GM04503 (cell line): Measurements from ENCODE around the gene PARD3.
A peak's percentile ranks its signal among the peaks of the same experiment; 100 is the strongest.

Experiments
- DNase-seq: peaks from one replicate; pipeline ENCODE4 v3.0.0-alpha.2; 2012; ENCODE audit warnings: low read depth

The PARD3 gene

GRCh38 chr10:34340934-34341333 lies 474.2 kb downstream of the PARD3 start:
- DNase-seq = no peak

DNA sequence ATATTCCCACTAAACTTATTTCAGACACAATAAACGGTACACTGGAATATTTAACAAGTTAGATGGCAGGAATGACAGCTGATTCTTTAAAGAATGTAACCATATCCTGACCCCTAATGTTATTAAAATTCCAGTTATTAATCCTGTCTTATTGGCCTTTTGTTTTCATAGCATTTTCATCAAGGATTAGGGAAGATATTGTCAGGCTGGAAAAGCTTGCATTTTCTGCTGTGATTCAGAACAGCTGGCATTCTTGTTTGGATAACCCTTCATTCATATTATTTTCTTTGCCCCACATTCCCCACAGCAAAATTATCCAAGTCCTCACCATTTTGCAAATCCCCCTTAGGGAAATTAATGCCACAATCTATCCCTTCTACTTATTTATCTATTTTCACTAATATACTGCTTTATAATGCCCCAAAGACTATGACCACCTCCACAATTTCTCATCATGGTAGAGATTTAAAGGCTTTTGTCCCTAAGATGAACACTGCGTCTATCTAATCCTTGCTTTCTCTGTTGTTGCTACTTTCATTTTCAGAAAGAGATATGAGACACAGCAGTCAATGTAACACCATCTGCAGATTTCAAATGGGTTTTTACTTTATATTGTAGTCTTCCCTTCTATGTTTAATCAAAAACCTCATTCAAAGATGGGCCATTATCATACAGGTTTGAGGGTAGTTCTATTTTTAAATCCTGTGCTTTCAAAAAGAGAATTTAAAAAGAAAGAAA lies 475.1 kb downstream of the PARD3 start:
- no peak for DNase-seq

- no peak for DNase-seq
Observed at GRCh38 chr10:34337917-34338316, 477.2 kb downstream of the PARD3 start.

- DNase-seq = no peak
Observed at GRCh38 chr10:34335960-34336690, 479.0 kb downstream of the PARD3 start.

GRCh38 chr10:34334908-34335307 lies 480.2 kb downstream of the PARD3 start:
- DNase-seq = no peak

- DNase-seq = no peak
Observed at GRCh38 chr10:34333513-34333912, 481.6 kb downstream of the PARD3 start.

- DNase-seq = no peak
Observed at GRCh38 chr10:34327184-34327583, 487.9 kb downstream of the PARD3 start.

GRCh38 chr10:34323192-34323591 lies 491.9 kb downstream of the PARD3 start:
- DNase-seq = peak; percentile 15

DNA sequence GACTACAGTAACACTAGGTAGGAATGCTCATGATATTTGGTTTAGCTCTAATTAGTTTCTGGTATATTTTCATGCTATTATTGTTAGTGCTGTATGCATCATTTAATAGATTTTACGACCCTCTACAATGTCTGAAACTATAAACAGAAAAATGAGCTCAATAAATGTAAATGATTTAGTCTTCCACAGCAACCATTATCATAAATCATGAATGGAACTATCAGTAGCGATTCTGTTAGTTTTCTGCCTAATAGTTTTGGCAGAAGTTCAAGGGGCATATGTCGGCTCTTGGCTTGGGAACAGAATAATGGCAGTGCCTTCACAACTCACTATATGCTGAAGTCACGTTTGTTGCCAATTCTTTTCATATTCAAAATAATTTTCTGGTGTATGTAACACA lies 494.8 kb downstream of the PARD3 start:
- DNase-seq = no peak

- DNase-seq = peak; percentile 92
Observed at GRCh38 chr10:34319197-34319846, 495.8 kb downstream of the PARD3 start.

DNA sequence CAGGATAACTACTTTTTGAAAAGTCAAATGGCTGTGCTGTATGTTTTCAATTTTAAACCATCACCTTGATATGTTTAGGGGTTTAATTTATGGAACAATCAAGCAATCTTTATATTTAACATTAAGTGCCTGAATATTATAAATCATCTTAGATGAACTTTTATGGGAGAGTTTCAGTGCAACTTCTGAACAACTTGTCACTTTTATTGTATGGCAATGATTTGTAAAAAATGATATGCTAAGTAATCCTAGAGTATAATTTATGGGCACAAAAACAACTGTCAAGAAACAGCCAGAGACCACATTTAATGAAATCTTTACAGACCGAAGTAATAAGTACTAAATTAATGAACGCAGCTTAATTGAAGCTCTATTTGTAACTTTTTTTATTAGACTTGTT lies 498.9 kb downstream of the PARD3 start:
- DNase-seq = no peak

- DNase-seq = no peak
Observed at GRCh38 chr10:34314457-34314856, 500.6 kb downstream of the PARD3 start.

GRCh38 chr10:34313888-34314287 lies 501.2 kb downstream of the PARD3 start:
- no peak for DNase-seq

DNA sequence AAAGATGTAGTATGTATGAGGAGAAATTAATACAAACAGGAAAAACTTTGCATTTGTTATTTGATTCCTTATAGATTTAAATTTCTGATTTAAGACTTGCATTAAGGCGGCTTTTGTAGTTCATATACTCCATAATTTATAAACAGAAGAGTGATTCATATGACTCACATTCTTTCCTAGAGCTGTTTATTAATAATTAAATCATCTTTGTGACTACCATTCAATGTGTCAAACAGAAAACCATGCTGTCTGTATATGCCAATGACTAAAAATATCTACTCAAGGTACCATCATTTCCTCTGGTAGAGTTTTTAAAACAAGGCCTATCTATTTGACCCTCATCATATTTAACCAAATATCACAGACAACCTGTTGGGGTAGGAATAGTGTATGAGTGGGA lies 501.7 kb downstream of the PARD3 start:
- DNase-seq = no peak

GRCh38 chr10:34311679-34312078 lies 503.4 kb downstream of the PARD3 start:
- no peak for DNase-seq

GRCh38 chr10:34310234-34310633 lies 504.9 kb downstream of the PARD3 start:
- DNase-seq = no peak

DNA sequence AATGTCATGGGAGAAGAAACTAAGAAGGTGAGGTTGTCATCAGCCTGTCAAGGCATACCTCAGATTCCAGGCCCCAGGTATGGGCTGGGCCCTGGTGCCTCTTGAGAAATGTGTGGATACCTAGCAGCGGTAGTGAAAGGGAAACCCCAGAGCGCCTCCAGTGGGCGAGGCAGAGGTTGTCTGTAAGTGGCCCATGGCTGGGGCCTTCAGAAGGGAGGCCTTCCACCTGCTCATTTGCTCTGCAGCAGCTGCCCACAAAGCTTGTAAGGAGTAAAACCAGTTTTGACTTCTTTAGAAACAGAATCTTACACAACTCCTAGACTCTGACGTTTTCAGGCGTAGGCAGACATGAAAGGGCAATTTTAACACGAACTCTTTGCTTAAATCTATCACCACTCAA lies 509.9 kb downstream of the PARD3 start:
- DNase-seq = no peak

DNA sequence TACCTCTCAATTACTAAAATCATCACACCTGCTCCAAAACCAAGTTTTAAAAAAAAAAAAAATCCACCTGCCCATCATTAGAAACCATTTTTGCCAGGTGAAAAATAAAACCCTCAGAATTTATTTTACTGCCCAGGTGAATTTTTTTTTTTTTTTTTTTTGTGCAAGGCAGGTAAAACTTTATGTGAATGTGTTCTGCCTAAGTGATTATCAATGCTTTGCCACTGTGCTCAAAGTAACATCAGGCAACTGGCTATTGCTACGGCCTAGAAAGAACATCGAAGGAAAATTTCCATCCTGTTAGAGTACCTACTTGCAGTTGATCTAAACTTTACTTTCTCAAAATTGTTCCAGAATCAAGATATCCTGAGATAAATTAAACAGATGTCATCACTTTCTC lies 512.1 kb downstream of the PARD3 start:
- DNase-seq = no peak

DNA sequence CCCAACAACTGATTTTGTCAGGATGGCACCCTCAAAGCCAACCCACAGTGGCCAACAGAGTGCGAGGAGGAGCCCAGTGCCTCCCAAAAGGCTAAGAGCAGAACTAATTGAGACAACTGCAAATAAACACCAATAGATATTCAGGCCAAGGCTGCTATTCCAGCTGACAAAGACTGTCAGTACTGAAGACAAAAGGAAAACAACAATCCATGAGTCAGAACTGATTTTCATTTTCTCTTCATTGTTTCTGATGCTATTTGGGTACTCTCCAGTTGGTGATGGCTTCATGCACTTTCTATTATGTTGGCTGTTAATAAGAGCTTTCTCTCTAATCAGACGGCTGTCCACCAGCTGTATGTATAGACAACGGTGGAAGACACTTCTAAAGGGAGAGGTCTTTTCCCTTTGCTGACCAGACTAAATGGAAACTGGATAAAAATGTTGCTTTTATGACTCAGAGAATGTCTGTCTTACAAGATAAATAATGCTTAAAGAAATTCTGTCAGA lies 515.9 kb downstream of the PARD3 start:
- DNase-seq = no peak

DNA sequence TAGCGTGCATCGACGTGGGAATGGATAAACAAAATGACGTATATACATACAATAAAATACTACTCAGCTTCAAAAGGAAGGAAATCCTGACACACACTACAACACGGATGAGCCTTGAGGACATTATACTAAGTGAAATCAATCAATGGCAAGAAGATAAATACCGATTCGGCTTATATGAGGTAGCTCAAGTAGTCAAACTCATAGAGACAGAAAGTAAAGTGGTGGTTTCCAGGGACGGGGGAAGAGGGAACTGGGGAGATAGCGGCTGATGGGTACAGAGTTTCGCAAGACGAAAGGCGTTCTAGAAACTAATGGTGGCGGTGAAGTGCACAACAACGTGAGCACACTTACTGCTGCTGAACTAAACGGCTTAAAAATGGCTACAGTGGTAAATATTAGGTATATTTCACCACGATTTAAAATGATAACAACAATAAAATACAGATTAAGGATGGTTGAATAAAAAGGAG lies 516.7 kb downstream of the PARD3 start:
- DNase-seq = no peak

GRCh38 chr10:34297541-34298345 lies 517.4 kb downstream of the PARD3 start:
- DNase-seq = no peak

- DNase-seq = no peak
Observed at GRCh38 chr10:34295142-34295548, 520.0 kb downstream of the PARD3 start.
